Erythroblast (primary cell): ENCODE results near the gene MCRS1.

Source experiments
- GATA1 ChIP-seq: IDR thresholded peaks from 2 replicates; pipeline ENCODE4 v1.6.1; 2011; ENCODE audit warnings: low read depth, mild to moderate bottlenecking, control low read depth, low read length, moderate library complexity
- POLR2A ChIP-seq: IDR thresholded peaks from 2 replicates; pipeline ENCODE4 v1.6.1; 2011; ENCODE audit warnings: mild to moderate bottlenecking, low read length

DNA sequence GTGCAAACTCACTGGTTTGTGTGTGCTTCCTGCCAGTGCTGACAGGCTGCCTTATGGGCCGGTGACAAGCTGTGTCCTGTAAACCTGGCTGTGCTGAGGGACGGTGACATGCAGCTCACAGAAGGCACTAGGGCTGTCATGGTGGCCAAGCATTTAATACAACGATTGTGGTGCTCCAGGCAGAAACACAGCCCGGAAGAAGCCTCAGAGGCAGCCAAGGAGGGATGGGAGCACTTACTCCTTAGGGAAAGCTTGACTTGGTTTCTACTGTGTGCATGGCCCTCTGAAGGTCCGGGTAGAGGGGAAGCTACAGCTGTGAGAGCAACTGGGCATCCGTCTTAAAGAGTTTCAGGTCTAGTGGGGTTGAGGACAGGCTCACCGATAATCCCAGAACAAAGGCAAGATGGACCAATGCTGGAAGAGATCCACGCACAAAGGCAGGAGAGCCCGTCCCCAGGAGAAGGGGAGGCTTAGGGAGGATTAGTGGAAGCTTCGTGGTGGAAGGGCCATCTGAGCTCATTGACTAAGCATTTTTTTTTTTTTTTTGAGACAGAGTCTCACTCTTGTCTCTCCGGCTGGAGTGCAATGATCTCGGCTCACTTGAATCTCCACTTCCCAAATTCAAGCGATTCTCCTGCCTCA lies 10.7 kb upstream of the MCRS1 start:
- TF ChIP-seq POLR2A (no peak), GATA1 (no peak)
